KMS-11 (cell line): ENCODE measurements around the gene PARPBP.

Experiments used
- H2AFZ ChIP-seq: fragments of 200-600 bp; sonication (generic); 2 replicates; pipeline ENCODE4 v1.6.1; 2016; ENCODE audit warnings: antibody characterized with exemption, mixed run types, low read depth
- H3K27ac ChIP-seq: fragments of 200-600 bp; sonication (generic); 2 replicates; pipeline ENCODE4 v1.6.1; 2016; ENCODE audit warnings: mild to moderate bottlenecking, mixed run types
- H3K27me3 ChIP-seq: fragments of 200-600 bp; sonication (generic); 2 replicates; pipeline ENCODE4 v1.6.1; 2017; ENCODE audit warnings: mild to moderate bottlenecking, low read depth, mixed run types, moderate library complexity; ENCODE audit not compliant: insufficient read depth
- H3K36me3 ChIP-seq: fragments of 200-600 bp; sonication (generic); 2 replicates; pipeline ENCODE4 v1.6.1; 2017; ENCODE audit warnings: mild to moderate bottlenecking, mixed run types; ENCODE audit not compliant: insufficient read depth
- H3K4me1 ChIP-seq: fragments of 200-600 bp; sonication (generic); 2 replicates; pipeline ENCODE4 v1.6.1; 2016; ENCODE audit warnings: mild to moderate bottlenecking, low read depth, mixed run types; ENCODE audit not compliant: poor library complexity, severe bottlenecking
- H3K4me2 ChIP-seq: fragments of 200-600 bp; sonication (generic); 2 replicates; pipeline ENCODE4 v1.7.0; 2016; ENCODE audit warnings: mild to moderate bottlenecking, mixed run types
- H3K4me3 ChIP-seq: fragments of 200-600 bp; sonication (generic); IDR thresholded peaks from 2 replicates; pipeline ENCODE4 v1.6.1; 2017; ENCODE audit warnings: low read depth, low read length, mixed read lengths; ENCODE audit not compliant: insufficient read depth
- H3K79me2 ChIP-seq: fragments of 200-600 bp; sonication (generic); 2 replicates; pipeline ENCODE4 v1.6.1; 2016; ENCODE audit warnings: low read depth, mixed run types; ENCODE audit not compliant: insufficient read depth
- H3K9ac ChIP-seq: fragments of 200-600 bp; sonication (generic); 2 replicates; pipeline ENCODE4 v1.6.1; 2016; ENCODE audit warnings: mild to moderate bottlenecking, mixed run types
- H4K20me1 ChIP-seq: fragments of 200-600 bp; sonication (generic); 2 replicates; pipeline ENCODE4 v1.6.1; 2016; ENCODE audit warnings: mild to moderate bottlenecking, mixed run types; ENCODE audit not compliant: insufficient read depth
- CTCF ChIP-seq: fragments of 200-600 bp; sonication (generic); conservative IDR thresholded peaks from 2 replicates; pipeline ENCODE4 v1.6.1; 2017; ENCODE audit warnings: low read depth, mild to moderate bottlenecking, antibody characterized with exemption, low read length, moderate library complexity, mixed read lengths

Gene PARPBP

GRCh38 chr12:102201436-102202061 lies 81.6 kb downstream of the PARPBP start:
- H3K4me3 ChIP-seq = no peak overlapping the region
- no peak overlapping the region for H3K9ac ChIP-seq
- H3K27ac ChIP-seq = no peak overlapping the region
- no peaks in the 10 kb centered on the region for H4K20me1 ChIP-seq
- no peaks in the 10 kb centered on the region for H3K36me3 ChIP-seq
- H3K27me3 ChIP-seq = no peaks in the 10 kb centered on the region
- H2AFZ ChIP-seq = no peak overlapping the region
- no peaks in the 10 kb centered on the region for H3K79me2 ChIP-seq
- H3K4me2 ChIP-seq = no peak overlapping the region
- TF ChIP-seq CTCF = no peak
- peaks cover 6% of the 10 kb centered on the region for H3K4me1 ChIP-seq

DNA sequence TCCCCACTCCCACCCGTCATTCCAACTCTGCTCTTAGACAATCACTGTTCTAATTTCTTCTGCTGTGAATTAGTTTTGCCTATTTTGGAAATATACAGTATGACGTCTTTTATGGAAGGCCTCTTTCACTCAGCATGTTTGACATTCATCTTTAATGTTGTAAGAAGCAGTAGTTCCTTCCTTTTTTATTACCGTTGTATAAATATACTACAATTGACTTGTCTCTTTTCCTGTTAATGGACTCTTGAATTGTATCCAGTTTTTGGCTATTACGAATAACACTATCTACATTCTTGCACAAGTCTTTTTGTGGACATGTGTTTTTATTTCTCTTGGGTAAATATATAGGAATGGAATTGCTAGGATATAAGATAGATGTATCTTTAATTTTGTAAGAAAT lies 82.6 kb downstream of the PARPBP start:
- H4K20me1 ChIP-seq = no peaks in the 10 kb centered on the region
- no peaks in the 10 kb centered on the region for H3K36me3 ChIP-seq
- no peaks in the 10 kb centered on the region for H3K27me3 ChIP-seq
- H3K4me3 ChIP-seq = no peak overlapping the region
- H3K4me2 ChIP-seq = no peak overlapping the region
- no peak overlapping the region for H3K9ac ChIP-seq
- H3K27ac ChIP-seq = no peak overlapping the region
- H3K4me1 ChIP-seq = peaks cover 4% of the 10 kb centered on the region
- H3K79me2 ChIP-seq = no peaks in the 10 kb centered on the region
- TF ChIP-seq CTCF = no peak
- H2AFZ ChIP-seq = no peak overlapping the region

DNA sequence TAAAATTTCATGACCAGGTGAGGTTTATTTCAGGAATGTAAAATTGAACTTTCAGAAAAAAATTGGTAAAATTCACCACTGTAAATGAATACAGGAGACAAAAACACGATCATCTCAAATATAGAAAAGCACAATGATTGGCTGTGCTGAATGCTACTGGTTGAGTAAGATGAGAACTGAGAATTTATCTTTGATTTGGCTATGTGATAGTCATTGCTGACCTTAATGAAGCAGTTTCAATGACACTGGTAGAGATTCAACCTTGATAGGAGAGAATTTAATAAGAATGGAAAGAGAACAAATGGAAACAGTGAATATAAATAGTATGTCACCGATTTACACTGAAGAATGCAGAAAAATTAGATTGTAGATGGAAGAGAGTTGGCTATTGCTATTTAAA lies 84.0 kb downstream of the PARPBP start:
- no peak overlapping the region for H3K9ac ChIP-seq

GRCh38 chr12:102215992-102216691 lies 96.2 kb downstream of the PARPBP start:
- H3K36me3 ChIP-seq = no peaks in the 10 kb centered on the region
- no peak overlapping the region for H3K4me2 ChIP-seq
- no peak overlapping the region for H3K9ac ChIP-seq
- no peak overlapping the region for H2AFZ ChIP-seq
- H3K4me1 ChIP-seq = no peaks in the 10 kb centered on the region
- H3K27ac ChIP-seq = no peak overlapping the region
- H3K27me3 ChIP-seq = no peaks in the 10 kb centered on the region
- H3K4me3 ChIP-seq = no peak overlapping the region
- TF ChIP-seq CTCF = no peak
- no peaks in the 10 kb centered on the region for H3K79me2 ChIP-seq
- H4K20me1 ChIP-seq = no peaks in the 10 kb centered on the region

More for the DNA sequence above, 84.0 kb downstream of the PARPBP start:
- Histone ChIP-seq H2AFZ (no peak overlapping the region), H3K79me2 (no peaks in the 10 kb centered on the region), H3K27ac (no peak overlapping the region), H3K4me3 (no peak overlapping the region), H3K4me2 (no peak overlapping the region), H4K20me1 (no peaks in the 10 kb centered on the region), H3K36me3 (no peaks in the 10 kb centered on the region), H3K4me1 (no peaks in the 10 kb centered on the region), H3K27me3 (no peaks in the 10 kb centered on the region)
- no peak for TF ChIP-seq CTCF
